Lower leg skin (tissue), 4 donors: ENCODE data around the gene UBE2C. TPM values are rescaled to one million over a fixed set of nuclear protein-coding genes. Genes with fewer than 3 reads are reported as not detected.

Experiments
- DNase-seq, 2 donors: peaks; one replicate each; pipeline ENCODE4 v3.0.0-alpha.2; 2019; ENCODE audit warnings: low spot score in 2 of 2
- H3K4me3 ChIP-seq: fragments of 200-600 bp; sonication (generic); 2 replicates; pipeline ENCODE4 v1.5.1; 2017; ENCODE audit warnings: mild to moderate bottlenecking, low read depth; ENCODE audit not compliant: poor library complexity, severe bottlenecking
- POLR2A ChIP-seq, 2 donors: fragments of 450-650 bp; IDR thresholded peaks; one replicate each; pipeline ENCODE4 v1.6.1; 2016 to 2017; ENCODE audit warnings: antibody characterized with exemption in 2 of 2, mild to moderate bottlenecking in 1 of 2, moderate library complexity in 1 of 2
- WGBS, 2 donors: methylation state at CpG; one replicate each; pipeline ENCODE4 v1.1.5; 2018; 5-methylcytosine and 5-hydroxymethylcytosine counted together
- intact Hi-C: fragments of 100-400 bp; cut with DNase I; formaldehyde crosslinking; loops from one replicate; pipeline ENCODE4 v1.15.0; 2023; ENCODE audit warnings: low total_unique reads
- total RNA-seq, 4 donors: library from RNA; depleted of rRNA; stranded (reverse); fragments of >200 nt; gene quantifications; one replicate each; pipeline ENCODE4 v1.1.0, GENCODE V29; 2016
- TF ChIP-seq, protein P1 (sequence below), 3 donors: fragments of 450-650 bp; IDR thresholded peaks; one replicate each; pipeline ENCODE4 v1.5.1; 2016; ENCODE audit warnings: antibody characterized with exemption in 3 of 3, mild to moderate bottlenecking in 3 of 3, moderate library complexity in 2 of 3

UBE2C gene
- total RNA-seq, 4 donors from 2014 or later: 1.1 to 24.1 (median 10.2) TPM

DNA sequence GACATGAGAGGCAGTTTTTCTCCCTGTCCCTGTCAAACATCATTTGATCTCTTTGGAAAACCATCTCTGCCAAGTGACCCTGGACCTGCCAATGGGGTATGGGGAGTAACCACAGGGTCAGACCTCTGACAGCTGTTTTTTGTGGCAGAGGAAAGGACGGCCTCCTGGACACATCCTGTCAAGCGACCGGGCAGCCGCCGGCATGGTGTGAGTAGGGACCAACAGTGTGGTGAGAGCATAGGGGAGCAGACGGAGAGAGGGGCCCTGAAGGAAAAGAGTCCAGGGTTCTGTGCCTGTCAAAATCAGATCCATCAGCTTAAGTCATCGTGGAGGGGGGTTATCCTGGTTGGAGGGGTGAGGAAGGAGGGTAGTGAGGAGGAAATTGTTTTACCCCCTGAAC is 10.6 kb upstream of the UBE2C start:
- 93 to 94% methylated on average over 7 of the region's 7 CpGs for WGBS, 2 donors
- no peak for DNase-seq
- TF ChIP-seq, protein P1, sequence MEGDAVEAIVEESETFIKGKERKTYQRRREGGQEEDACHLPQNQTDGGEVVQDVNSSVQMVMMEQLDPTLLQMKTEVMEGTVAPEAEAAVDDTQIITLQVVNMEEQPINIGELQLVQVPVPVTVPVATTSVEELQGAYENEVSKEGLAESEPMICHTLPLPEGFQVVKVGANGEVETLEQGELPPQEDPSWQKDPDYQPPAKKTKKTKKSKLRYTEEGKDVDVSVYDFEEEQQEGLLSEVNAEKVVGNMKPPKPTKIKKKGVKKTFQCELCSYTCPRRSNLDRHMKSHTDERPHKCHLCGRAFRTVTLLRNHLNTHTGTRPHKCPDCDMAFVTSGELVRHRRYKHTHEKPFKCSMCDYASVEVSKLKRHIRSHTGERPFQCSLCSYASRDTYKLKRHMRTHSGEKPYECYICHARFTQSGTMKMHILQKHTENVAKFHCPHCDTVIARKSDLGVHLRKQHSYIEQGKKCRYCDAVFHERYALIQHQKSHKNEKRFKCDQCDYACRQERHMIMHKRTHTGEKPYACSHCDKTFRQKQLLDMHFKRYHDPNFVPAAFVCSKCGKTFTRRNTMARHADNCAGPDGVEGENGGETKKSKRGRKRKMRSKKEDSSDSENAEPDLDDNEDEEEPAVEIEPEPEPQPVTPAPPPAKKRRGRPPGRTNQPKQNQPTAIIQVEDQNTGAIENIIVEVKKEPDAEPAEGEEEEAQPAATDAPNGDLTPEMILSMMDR (IDR thresholded peaks at IDR 0.05): no peak
- TF ChIP-seq POLR2A (IDR thresholded peaks at IDR 0.05): no peak
- H3K4me3 ChIP-seq: no peak overlapping the region
- intact Hi-C loops: loop anchor here (10.0 kb wide), 1 partner anchor 163 kb away; no protein-coding TSS in a partner anchor

DNA sequence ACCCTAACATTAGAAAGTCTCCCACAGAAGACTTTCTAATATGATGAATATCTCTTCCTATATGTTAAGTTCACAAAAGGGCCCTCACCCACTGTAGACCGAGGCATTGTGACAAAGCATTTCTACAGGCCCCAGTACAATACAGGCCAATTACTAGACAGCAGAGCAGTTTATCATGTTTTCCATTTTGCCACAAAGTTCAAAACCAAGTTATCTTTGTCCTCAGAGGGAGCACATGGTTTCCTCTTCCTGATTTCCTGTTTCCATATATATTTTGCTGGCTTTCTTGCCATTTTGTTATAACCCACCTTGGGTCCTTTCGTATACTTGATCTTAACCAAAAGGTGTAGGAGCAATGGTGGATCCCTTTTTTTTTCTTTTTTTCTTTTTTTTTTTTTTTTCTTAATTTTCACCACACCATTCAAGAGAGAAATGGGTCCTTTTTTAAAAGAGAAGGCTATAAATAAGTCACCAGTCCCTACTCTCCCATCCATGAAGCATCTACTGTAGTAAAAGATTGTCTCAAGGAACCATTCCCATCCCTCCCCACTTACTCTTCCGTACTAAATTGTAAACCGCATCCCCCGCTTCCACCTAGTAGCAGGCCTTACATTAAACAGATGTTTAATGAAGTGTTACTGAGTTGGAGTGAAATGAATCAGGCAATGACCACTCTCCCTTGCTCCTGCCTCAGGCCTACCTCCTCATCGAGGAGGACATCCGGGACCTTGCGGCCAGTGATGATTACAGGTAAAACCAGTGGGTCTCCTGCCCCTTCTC is 2.1 kb upstream of the UBE2C start:
- intact Hi-C loops: no loop called here
- TF ChIP-seq, protein P1 (IDR thresholded peaks at IDR 0.05): no peak
- TF ChIP-seq POLR2A (IDR thresholded peaks at IDR 0.05): no peak
- WGBS, 2 donors: 89 to 94% methylated on average over 8 of the region's 8 CpGs
- H3K4me3 ChIP-seq: no peak overlapping the region
- no peak for DNase-seq

DNA sequence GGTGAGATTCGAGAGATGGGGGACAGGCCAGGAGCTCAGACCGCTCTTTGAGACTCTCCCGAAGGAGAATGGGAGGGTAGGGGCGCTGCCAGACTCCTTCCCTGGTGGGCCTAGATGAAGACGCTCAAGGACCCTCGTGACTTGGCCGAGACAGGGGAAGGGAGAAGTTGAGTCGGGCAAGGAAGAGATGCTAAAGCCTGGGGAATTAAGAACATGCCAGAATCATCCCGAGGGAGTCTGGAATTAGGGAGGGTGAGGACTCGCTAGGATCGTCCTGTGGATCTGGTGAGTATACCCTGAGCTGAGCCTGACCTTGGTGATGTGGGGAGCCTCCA is 529 bp downstream of the UBE2C start:
- no peak for TF ChIP-seq POLR2A (IDR thresholded peaks at IDR 0.05)
- TF ChIP-seq, protein P1 (IDR thresholded peaks at IDR 0.05): no peak
- intact Hi-C loops: no loop called here
- WGBS, 2 donors: 7 to 14% methylated on average over 11 of the region's 11 CpGs
- H3K4me3 ChIP-seq: no peak overlapping the region
- DNase-seq: no peak

DNA sequence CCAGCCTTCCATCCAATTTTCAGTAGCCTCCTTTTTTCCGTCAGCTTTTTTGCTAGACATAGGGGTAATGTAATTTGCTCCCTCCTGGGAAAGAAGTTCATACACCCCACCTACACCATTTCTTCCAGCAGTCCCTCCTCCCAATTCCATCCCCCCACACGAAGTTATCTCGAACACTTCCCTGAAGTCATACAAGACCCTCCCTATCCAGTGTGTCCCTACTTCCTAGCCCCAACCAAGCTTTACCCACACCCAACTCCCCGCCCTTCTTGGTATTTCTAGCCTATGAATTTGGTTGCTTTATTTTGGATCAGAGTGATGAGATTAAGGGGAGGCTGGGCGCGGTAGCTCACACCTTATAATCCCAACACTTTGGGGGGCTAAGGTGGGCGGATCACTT is 1.0 kb downstream of the UBE2C start:
- TF ChIP-seq, protein P1 (IDR thresholded peaks at IDR 0.05): no peak
- no peak for TF ChIP-seq POLR2A (IDR thresholded peaks at IDR 0.05)
- no peak for DNase-seq
- 68 to 70% methylated on average over 7 of the region's 7 CpGs for WGBS, 2 donors
- no peak overlapping the region for H3K4me3 ChIP-seq
- intact Hi-C loops: no loop called here

DNA sequence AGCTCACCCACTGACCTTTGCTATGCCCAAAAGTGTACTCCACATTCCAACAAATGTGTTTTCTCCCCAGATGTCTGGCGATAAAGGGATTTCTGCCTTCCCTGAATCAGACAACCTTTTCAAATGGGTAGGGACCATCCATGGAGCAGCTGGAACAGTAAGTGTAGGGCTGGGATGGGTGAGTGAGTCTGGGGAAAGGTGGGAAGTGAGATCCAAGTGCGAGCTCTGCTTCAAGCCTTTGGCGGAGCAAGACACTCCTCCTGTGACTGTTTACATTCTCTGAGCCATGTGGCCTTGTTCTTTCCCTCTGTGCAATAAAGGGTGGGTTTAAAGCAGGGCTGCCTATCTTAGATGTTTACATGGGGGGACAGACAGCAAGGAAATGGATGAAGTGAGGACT is 1.9 kb downstream of the UBE2C start:
- 82 to 92% methylated on average over 3 of the region's 3 CpGs for WGBS, 2 donors
- TF ChIP-seq, protein P1 (IDR thresholded peaks at IDR 0.05): no peak
- no peak for TF ChIP-seq POLR2A (IDR thresholded peaks at IDR 0.05)
- H3K4me3 ChIP-seq: no peak overlapping the region
- intact Hi-C loops: no loop called here
- DNase-seq: no peak

DNA sequence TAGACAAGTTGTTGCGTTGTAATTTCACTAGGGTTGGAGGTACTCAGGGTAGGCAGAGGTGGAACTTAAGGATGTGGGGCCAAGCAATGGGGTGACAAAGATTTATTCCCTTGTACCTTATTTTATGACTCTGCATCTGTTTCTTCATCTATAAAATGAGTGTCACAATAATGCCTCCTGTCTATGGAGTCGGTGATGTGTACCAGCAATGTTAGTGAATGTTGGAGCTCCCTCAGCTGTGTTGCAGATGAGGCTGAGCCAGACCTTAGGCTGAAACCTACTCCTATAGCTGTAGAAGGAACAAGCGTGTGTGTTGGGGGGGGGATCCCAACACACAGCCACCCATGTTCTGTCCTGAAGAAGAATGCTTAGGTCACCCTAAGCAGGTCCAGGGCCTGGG is 4.5 kb downstream of the UBE2C start:
- 88 to 89% methylated on average over 3 of the region's 3 CpGs for WGBS, 2 donors
- intact Hi-C loops: no loop called here
- no peak for DNase-seq
- H3K4me3 ChIP-seq: no peak overlapping the region
- TF ChIP-seq POLR2A (IDR thresholded peaks at IDR 0.05): no peak
- TF ChIP-seq, protein P1 (IDR thresholded peaks at IDR 0.05): no peak
